Neural crest cell (in vitro differentiated cells): ENCODE measurements around the gene DMC1. TPM values are rescaled to one million over a fixed set of nuclear protein-coding genes. Genes with fewer than 3 reads are reported as not detected.
A peak's percentile ranks its signal among the peaks of the same experiment; 100 is the strongest.
"Not testable (repeated sequence)": the region's sequence is repeated elsewhere in the genome, so short reads cannot be mapped to it uniquely, and the experiment has no call there.

Experiments used
- DNase-seq: peaks from one replicate; pipeline ENCODE4 v3.0.0; 2021; ENCODE audit warnings: low read depth, mixed read lengths, low spot score
- H3K27ac Mint-ChIP-seq: one replicate; pipeline ENCODE4 v1.8.0; 2021; ENCODE audit warnings: mild to moderate bottlenecking, mixed read lengths; ENCODE audit not compliant: unreplicated experiment
- H3K27me3 Mint-ChIP-seq: 2 replicates; pipeline ENCODE4 v1.8.0; 2021; ENCODE audit warnings: low read depth, mild to moderate bottlenecking, mixed read lengths
- H3K36me3 Mint-ChIP-seq: 2 replicates; pipeline ENCODE4 v1.8.0; 2021; ENCODE audit warnings: low read depth, mild to moderate bottlenecking, mixed read lengths
- H3K4me1 Mint-ChIP-seq: 2 replicates; pipeline ENCODE4 v1.8.0; 2021; ENCODE audit warnings: mixed read lengths
- H3K4me3 Mint-ChIP-seq: one replicate; pipeline ENCODE4 v1.8.0; 2021; ENCODE audit warnings: mild to moderate bottlenecking, mixed read lengths
- H3K9me3 Mint-ChIP-seq: 2 replicates; pipeline ENCODE4 v1.8.0; 2021; ENCODE audit warnings: mixed read lengths
- CTCF ChIP-seq: fragments of 200-600 bp; sonication (generic); conservative IDR thresholded peaks from 2 replicates; pipeline ENCODE4 v1.5.0; 2021; ENCODE audit warnings: antibody characterized with exemption, mild to moderate bottlenecking
- total RNA-seq: library from RNA; stranded (reverse); gene quantifications from 2 replicates; pipeline ENCODE4 v1.2.1, GENCODE V29; 2021

The DMC1 gene
- total RNA-seq, 1 donor from 2014 or later: 9.0 TPM

GRCh38 chr22:38474003-38474607, 95.9 kb downstream of the DMC1 start:
- no peak for TF ChIP-seq CTCF
- no peaks in the 10 kb centered on the region for H3K9me3 Mint-ChIP-seq
- no peak overlapping the region for H3K4me3 Mint-ChIP-seq
- no peaks in the 10 kb centered on the region for H3K27me3 Mint-ChIP-seq
- H3K4me1 Mint-ChIP-seq: peaks cover 12% of the 10 kb centered on the region
- DNase-seq: no peak
- peak overlapping the region; percentile 84 for H3K27ac Mint-ChIP-seq
- peaks cover 7% of the 10 kb centered on the region for H3K36me3 Mint-ChIP-seq

GRCh38 chr22:38471237-38471636, 98.7 kb downstream of the DMC1 start:
- Mint-ChIP-seq H3K36me3 (no peaks in the 10 kb centered on the region), H3K27me3 (peaks cover 9% of the 10 kb centered on the region), H3K4me3 (no peak overlapping the region), H3K27ac (no peak overlapping the region), H3K4me1 (peaks cover 14% of the 10 kb centered on the region), H3K9me3 (no peaks in the 10 kb centered on the region)
- no peak for TF ChIP-seq CTCF
- no peak for DNase-seq

GRCh38 chr22:38470179-38470578, 99.8 kb downstream of the DMC1 start:
- H3K36me3 Mint-ChIP-seq, H3K27me3 Mint-ChIP-seq: not testable (repeated sequence)
- peak overlapping the region; percentile 41 for H3K4me3 Mint-ChIP-seq

GRCh38 chr22:38469306-38469781, 100.6 kb downstream of the DMC1 start:
- no peaks in the 10 kb centered on the region for H3K9me3 Mint-ChIP-seq
- H3K4me1 Mint-ChIP-seq: peaks cover 14% of the 10 kb centered on the region
- H3K4me3 Mint-ChIP-seq: peak overlapping the region; percentile 41
- H3K27ac Mint-ChIP-seq: no peak overlapping the region
- peaks cover 9% of the 10 kb centered on the region for H3K27me3 Mint-ChIP-seq
- no peak for TF ChIP-seq CTCF
- H3K36me3 Mint-ChIP-seq: no peaks in the 10 kb centered on the region
- no peak for DNase-seq

More at GRCh38 chr22:38470179-38470578, 99.8 kb downstream of the DMC1 start:
- peaks cover 14% of the 10 kb centered on the region for H3K4me1 Mint-ChIP-seq
- H3K9me3 Mint-ChIP-seq, H3K27ac Mint-ChIP-seq, DNase-seq: not testable (repeated sequence)

Other genes with a start within 250 kb of the DMC1 start
- 4.0 and 4.4 TPM in 2 replicates for gene KCNJ4, start 115.0 kb downstream of the DMC1 start, total RNA-seq
- gene KDELR3, start 102.1 kb downstream of the DMC1 start, total RNA-seq: 5.1 and 5.3 TPM in 2 replicates
- 485 and 500 TPM in 2 replicates for gene DDX17, start 63.9 kb downstream of the DMC1 start, total RNA-seq
- 7.3 and 7.8 TPM in 2 replicates for gene FAM227A, start 86.2 kb upstream of the DMC1 start, total RNA-seq
- 39.1 and 39.4 TPM in 2 replicates for gene CBY1, start 86.5 kb upstream of the DMC1 start, total RNA-seq
- 105 and 107 TPM in 2 replicates for gene TOMM22, start 111.8 kb upstream of the DMC1 start, total RNA-seq
- 50.5 and 51.8 TPM in 2 replicates for gene JOSD1, start 130.8 kb upstream of the DMC1 start, total RNA-seq
- gene GTPBP1, start 135.8 kb upstream of the DMC1 start, total RNA-seq: 73.3 and 75.6 TPM in 2 replicates
- 39.0 and 41.7 TPM in 2 replicates for gene SUN2, start 185.8 kb upstream of the DMC1 start, total RNA-seq
- 18.0 and 18.9 TPM in 2 replicates for gene DNAL4, start 224.0 kb upstream of the DMC1 start, total RNA-seq